Endothelial cell of hepatic sinusoid (primary cell): Measurements from ENCODE around the gene SERPINA10.

Experiments used
- in situ Hi-C: cut with HindIII; loops from 2 replicates; pipeline ENCODE4 v1.10.0; 2017; ENCODE audit warnings: low sequenced_read_pairs

The SERPINA10 gene

GRCh38 chr14:94292872-94293577 lies at the start of gene SERPINA10:
TSS of gene SERPINA10 (minus strand) at chr14:94293268. CDS start at chr14:94290593, 2,675 bp downstream.
- in situ Hi-C loops: no loop called here

- in situ Hi-C loops: no loop called here
Observed at GRCh38 chr14:94342334-94342934, 49.4 kb upstream of the SERPINA10 start.

- in situ Hi-C loops: no loop called here
Observed at GRCh38 chr14:94341656-94342333, 48.7 kb upstream of the SERPINA10 start.

GRCh38 chr14:94340533-94340932 lies 47.5 kb upstream of the SERPINA10 start:
- in situ Hi-C loops: no loop called here

- in situ Hi-C loops: no loop called here
Observed at GRCh38 chr14:94338023-94338422, 45.0 kb upstream of the SERPINA10 start.

- in situ Hi-C loops: no loop called here
Observed at GRCh38 chr14:94337274-94337673, 44.2 kb upstream of the SERPINA10 start.

GRCh38 chr14:94334872-94335271 lies 41.8 kb upstream of the SERPINA10 start:
- in situ Hi-C loops: no loop called here

GRCh38 chr14:94332587-94332986 lies 39.5 kb upstream of the SERPINA10 start:
- in situ Hi-C loops: no loop called here

GRCh38 chr14:94332063-94332583 lies 39.1 kb upstream of the SERPINA10 start:
- in situ Hi-C loops: no loop called here

- in situ Hi-C loops: no loop called here
Observed at GRCh38 chr14:94331462-94331861, 38.4 kb upstream of the SERPINA10 start.

GRCh38 chr14:94330857-94331256 lies 37.8 kb upstream of the SERPINA10 start:
- in situ Hi-C loops: no loop called here

- in situ Hi-C loops: no loop called here
Observed at GRCh38 chr14:94330432-94330831, 37.4 kb upstream of the SERPINA10 start.

GRCh38 chr14:94329857-94330256 lies 36.8 kb upstream of the SERPINA10 start:
- in situ Hi-C loops: no loop called here

- in situ Hi-C loops: no loop called here
Observed at GRCh38 chr14:94328196-94328595, 35.1 kb upstream of the SERPINA10 start.

GRCh38 chr14:94322648-94323570 lies 29.8 kb upstream of the SERPINA10 start, which contains the start of gene SERPINA6:
TSS of gene SERPINA6 (minus strand) at chr14:94323336. CDS start at chr14:94314648, 8,688 bp downstream.
- in situ Hi-C loops: no loop called here

- in situ Hi-C loops: no loop called here
Observed at GRCh38 chr14:94321421-94322271, 28.6 kb upstream of the SERPINA10 start.

GRCh38 chr14:94320243-94320642 lies 27.2 kb upstream of the SERPINA10 start:
- in situ Hi-C loops: no loop called here

- in situ Hi-C loops: no loop called here
Observed at GRCh38 chr14:94317259-94317658, 24.2 kb upstream of the SERPINA10 start.

GRCh38 chr14:94316692-94317091 lies 23.6 kb upstream of the SERPINA10 start:
- in situ Hi-C loops: no loop called here

- in situ Hi-C loops: no loop called here
Observed at GRCh38 chr14:94314890-94315289, 21.8 kb upstream of the SERPINA10 start.
